Cerebellar cortex (tissue), 1 donor: ENCODE results near the gene PAMR1.
"Not testable (repeated sequence)": the region's sequence is repeated elsewhere in the genome, so short reads cannot be mapped to it uniquely, and the experiment has no call there.

Source experiments
- DNase-seq: peaks from one replicate; pipeline ENCODE4 v3.0.0-alpha.2; 2015; ENCODE audit warnings: low spot score

Gene PAMR1

GRCh38 chr11:35545391-35546003 is 20.1 kb upstream of the PAMR1 start:
- no peak for DNase-seq

GRCh38 chr11:35543481-35543880 is 18.1 kb upstream of the PAMR1 start:
- no peak for DNase-seq

- DNase-seq: no peak
These were observed 16.4 kb upstream of the PAMR1 start for GRCh38 chr11:35541621-35542375.

GRCh38 chr11:35540526-35540925 is 15.1 kb upstream of the PAMR1 start:
- no peak for DNase-seq

- no peak for DNase-seq
These were observed 14.4 kb upstream of the PAMR1 start for GRCh38 chr11:35539781-35540281.

GRCh38 chr11:35539256-35539655 is 13.8 kb upstream of the PAMR1 start:
- DNase-seq: no peak

- DNase-seq: no peak
These were observed 11.1 kb upstream of the PAMR1 start for GRCh38 chr11:35536470-35536869.

- no peak for DNase-seq
These were observed 5.8 kb upstream of the PAMR1 start for GRCh38 chr11:35531246-35531645.

GRCh38 chr11:35529971-35530495 is 4.6 kb upstream of the PAMR1 start:
- DNase-seq: no peak

- peak; percentile 3 for DNase-seq
These were observed 965 bp upstream of the PAMR1 start for GRCh38 chr11:35526370-35526792.

GRCh38 chr11:35524780-35525179 is 636 bp downstream of the PAMR1 start:
- DNase-seq: no peak

- DNase-seq: no peak
These were observed 1.6 kb downstream of the PAMR1 start for GRCh38 chr11:35523861-35524260.

- DNase-seq: no peak
These were observed 2.1 kb downstream of the PAMR1 start for GRCh38 chr11:35523331-35523768.

- not testable (repeated sequence) for DNase-seq
These were observed 3.3 kb downstream of the PAMR1 start for GRCh38 chr11:35522091-35522490.

GRCh38 chr11:35520376-35520775 is 5.0 kb downstream of the PAMR1 start:
- no peak for DNase-seq

GRCh38 chr11:35518766-35519165 is 6.7 kb downstream of the PAMR1 start:
- no peak for DNase-seq

- no peak for DNase-seq
These were observed 7.9 kb downstream of the PAMR1 start for GRCh38 chr11:35517481-35517880.

- no peak for DNase-seq
These were observed 9.0 kb downstream of the PAMR1 start for GRCh38 chr11:35516403-35516802.

GRCh38 chr11:35515224-35515623 is 10.2 kb downstream of the PAMR1 start:
- no peak for DNase-seq

- no peak for DNase-seq
These were observed 10.9 kb downstream of the PAMR1 start for GRCh38 chr11:35514481-35514880.

- DNase-seq: no peak
These were observed 13.8 kb downstream of the PAMR1 start for GRCh38 chr11:35511666-35512065.

GRCh38 chr11:35507688-35508087 is 17.7 kb downstream of the PAMR1 start:
- DNase-seq: no peak

- no peak for DNase-seq
These were observed 23.6 kb downstream of the PAMR1 start for GRCh38 chr11:35501776-35502175.
